Endodermal cell (in vitro differentiated cells): Measurements from ENCODE around the gene IQCE. TPM values are rescaled to one million over a fixed set of nuclear protein-coding genes. Genes with fewer than 3 reads are reported as not detected.
A peak's percentile ranks its signal among the peaks of the same experiment; 100 is the strongest.

Experiments used
- DNase-seq: peaks from one replicate; pipeline ENCODE4 v3.0.0-alpha.2; 2017
- H3K27ac ChIP-seq: 2 replicates; pipeline ENCODE4 v1.5.1; 2013; ENCODE audit warnings: mild to moderate bottlenecking, low read depth, low read length, moderate library complexity
- H3K27me3 ChIP-seq: 2 replicates; pipeline ENCODE4 v1.6.1; 2013; ENCODE audit warnings: mild to moderate bottlenecking, low read length, moderate library complexity; ENCODE audit not compliant: insufficient read depth, control insufficient read depth, poor library complexity, severe bottlenecking
- H3K36me3 ChIP-seq: 2 replicates; pipeline ENCODE4 v1.7.0; 2013; ENCODE audit warnings: mild to moderate bottlenecking, low read length, moderate library complexity; ENCODE audit not compliant: control insufficient read depth, insufficient read depth
- H3K4me1 ChIP-seq: one replicate; pipeline ENCODE4 v1.7.0; 2013; ENCODE audit warnings: low read length; ENCODE audit not compliant: control insufficient read depth, insufficient read depth
- H3K4me3 ChIP-seq: 2 replicates; pipeline ENCODE4 v1.5.1; 2013; ENCODE audit warnings: mild to moderate bottlenecking, low read length, moderate library complexity
- H3K9ac ChIP-seq: 2 replicates; pipeline ENCODE4 v1.6.1; 2013; ENCODE audit warnings: mild to moderate bottlenecking, low read length, moderate library complexity; ENCODE audit not compliant: poor library complexity, severe bottlenecking; ENCODE audit errors: extremely low read depth
- H3K9me3 ChIP-seq: 2 replicates; pipeline ENCODE4 v1.6.1; 2013; ENCODE audit warnings: mild to moderate bottlenecking, low read length, moderate library complexity; ENCODE audit not compliant: control insufficient read depth
- H3K27ac Mint-ChIP-seq: 2 replicates; pipeline ENCODE4 v1.8.0; 2020; ENCODE audit warnings: mixed read lengths
- H3K27me3 Mint-ChIP-seq: 2 replicates; pipeline ENCODE4 v1.8.0; 2021; ENCODE audit warnings: mild to moderate bottlenecking, mixed read lengths; ENCODE audit not compliant: insufficient read depth
- H3K36me3 Mint-ChIP-seq: 2 replicates; pipeline ENCODE4 v1.8.0; 2020; ENCODE audit warnings: low read depth, mixed read lengths
- H3K4me1 Mint-ChIP-seq: 2 replicates; pipeline ENCODE4 v1.8.0; 2020; ENCODE audit warnings: mixed read lengths
- H3K4me3 Mint-ChIP-seq: 2 replicates; pipeline ENCODE4 v1.8.0; 2020; ENCODE audit warnings: mild to moderate bottlenecking, moderate library complexity, mixed read lengths
- H3K9me3 Mint-ChIP-seq: 2 replicates; pipeline ENCODE4 v1.8.0; 2020; ENCODE audit warnings: mild to moderate bottlenecking, mixed read lengths
- CTCF ChIP-seq: fragments of 200-600 bp; sonication (generic); conservative IDR thresholded peaks from 2 replicates; pipeline ENCODE4 v1.5.0; 2021; ENCODE audit warnings: antibody characterized with exemption, mild to moderate bottlenecking
- WGBS, 2 experiments: methylation state at CpG; one replicate each; pipeline versions ENCODE4 v1.1.5 to v1.1.7; 2013; ENCODE audit warnings: missing lambda C conversion rate in 2 of 2, mixed read lengths in 1 of 2; ENCODE audit not compliant: insufficient coverage in 1 of 2, insufficient read length in 1 of 2; 5-methylcytosine and 5-hydroxymethylcytosine counted together
- total RNA-seq, 2 donors: library from RNA; stranded (reverse); fragmentation: NEBNext Ultra II Directional in 1 of 2; extraction: Animal tissue kit (Norgen Biotek cat#: 25700) in 1 of 2; gene quantifications; 2 replicates in 1 of 2; 3 replicates in 1 of 2; pipeline ENCODE4 v1.2.1, GENCODE V29; 2021

Gene IQCE
- total RNA-seq, 2 donors from 2014 or later, result 15.4 to 20.8 TPM

GRCh38 chr7:2616387-2617324, 57.9 kb downstream of the IQCE start:
- peaks cover 31% of the 10 kb centered on the region for H3K4me1 Mint-ChIP-seq
- H3K9me3 ChIP-seq, result no peaks in the 10 kb centered on the region
- no peaks in the 10 kb centered on the region for H3K9me3 Mint-ChIP-seq
- no peaks in the 10 kb centered on the region for H3K27me3 Mint-ChIP-seq
- peak overlapping the region; percentile 95 for H3K27ac ChIP-seq
- TF ChIP-seq CTCF, result no peak
- no peaks in the 10 kb centered on the region for H3K36me3 Mint-ChIP-seq
- no peaks in the 10 kb centered on the region for H3K27me3 ChIP-seq
- H3K4me3 Mint-ChIP-seq, result no peak overlapping the region
- H3K36me3 ChIP-seq, result no peaks in the 10 kb centered on the region
- 90 to 91% methylated on average over 22 to 33 of the region's 33 CpGs for WGBS, 2 experiments
- H3K9ac ChIP-seq, result no peak overlapping the region
- no peak for DNase-seq
- no peak overlapping the region for H3K27ac Mint-ChIP-seq
- H3K4me3 ChIP-seq, result no peak overlapping the region
- peaks cover 3% of the 10 kb centered on the region for H3K4me1 ChIP-seq

- Histone ChIP-seq H3K4me1 (peaks cover 9% of the 10 kb centered on the region), H3K27ac (peak overlapping the region; percentile 95), H3K9me3 (no peaks in the 10 kb centered on the region), H3K36me3 (no peaks in the 10 kb centered on the region), H3K4me3 (no peak overlapping the region), H3K27me3 (no peaks in the 10 kb centered on the region), H3K9ac (no peak overlapping the region)
- H3K9me3 Mint-ChIP-seq, result no peaks in the 10 kb centered on the region
- no peak overlapping the region for H3K27ac Mint-ChIP-seq
- no peak for TF ChIP-seq CTCF
- no peak for DNase-seq
- H3K27me3 Mint-ChIP-seq, result no peaks in the 10 kb centered on the region
- H3K4me3 Mint-ChIP-seq, result no peak overlapping the region
- 82 to 85% methylated on average over 14 to 22 of the region's 22 CpGs for WGBS, 2 experiments
- peaks cover 37% of the 10 kb centered on the region for H3K4me1 Mint-ChIP-seq
- no peaks in the 10 kb centered on the region for H3K36me3 Mint-ChIP-seq
Measured at GRCh38 chr7:2617325-2617905, 58.6 kb downstream of the IQCE start.

GRCh38 chr7:2619116-2619515, 60.3 kb downstream of the IQCE start:
- Mint-ChIP-seq H3K4me3 (no peak overlapping the region), H3K27me3 (no peaks in the 10 kb centered on the region), H3K4me1 (peaks cover 27% of the 10 kb centered on the region), H3K9me3 (no peaks in the 10 kb centered on the region), H3K36me3 (no peaks in the 10 kb centered on the region), H3K27ac (no peak overlapping the region)
- Histone ChIP-seq H3K36me3 (no peaks in the 10 kb centered on the region), H3K4me1 (peaks cover 9% of the 10 kb centered on the region), H3K27me3 (no peaks in the 10 kb centered on the region), H3K27ac (no peak overlapping the region), H3K4me3 (no peak overlapping the region), H3K9me3 (no peaks in the 10 kb centered on the region), H3K9ac (no peak overlapping the region)
- DNase-seq, result no peak
- no peak for TF ChIP-seq CTCF
- WGBS, 2 experiments, result 93 to 96% methylated on average over 6 to 9 of the region's 9 CpGs
